Measurements from ENCODE around the gene FGF14.

The FGF14 gene

DNA sequence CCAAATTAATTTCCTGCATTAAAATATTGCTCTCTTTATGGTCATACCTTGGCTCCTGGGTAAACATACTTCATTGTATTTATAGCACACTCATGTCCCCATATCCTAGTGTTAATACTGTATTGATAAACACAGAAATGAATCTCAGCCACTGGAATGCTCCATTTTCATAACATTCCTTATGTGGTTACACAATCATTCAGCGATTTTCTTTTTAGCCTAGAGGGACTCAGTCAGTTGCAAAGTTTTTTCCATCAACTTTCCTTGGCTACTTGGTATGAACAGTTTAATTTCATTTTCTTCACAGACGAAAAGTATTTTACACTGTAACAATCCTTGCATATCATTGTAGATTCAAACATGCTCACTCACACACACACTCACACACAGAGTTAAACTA lies 471.5 kb downstream of the FGF14 start:
- DNase-seq (ENCODE audit: low spot score): no peak

GRCh38 chr13:101925731-101926130 lies 476.1 kb downstream of the FGF14 start:
- DNase-seq (ENCODE audit: low spot score): no peak

DNA sequence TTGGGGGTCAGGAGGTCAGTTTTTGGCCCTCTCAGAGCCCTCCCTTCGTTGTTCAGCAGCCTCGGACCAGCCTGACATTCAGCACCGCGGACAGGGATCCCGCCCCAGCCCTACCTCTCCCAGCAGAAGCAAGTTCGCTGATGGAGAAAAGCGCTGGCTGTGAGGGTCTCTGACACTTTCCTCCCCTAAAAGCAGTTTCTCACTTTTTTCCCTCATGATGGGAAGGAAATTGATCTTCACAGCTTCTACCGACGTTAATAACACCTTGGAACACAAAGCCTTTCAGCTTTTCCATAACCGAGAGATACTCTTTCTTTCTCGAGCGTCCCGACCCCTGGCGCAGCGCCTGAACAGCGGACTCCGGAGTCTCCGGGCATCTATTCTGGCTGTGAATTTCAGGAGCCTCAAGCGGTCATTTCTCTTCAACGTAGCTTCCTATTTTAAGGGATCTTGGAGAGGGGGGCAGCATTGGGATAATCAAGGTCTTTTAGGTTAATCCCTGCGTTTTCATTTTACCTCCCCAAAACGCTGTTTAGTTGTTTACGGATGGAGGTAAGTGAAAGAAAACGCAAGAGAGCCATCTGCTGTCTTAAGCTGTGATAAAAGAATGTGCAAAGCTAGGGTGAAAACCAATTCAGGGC lies 482.2 kb downstream of the FGF14 start:
- DNase-seq (ENCODE audit: low spot score): no peak

GRCh38 chr13:101917833-101918661 lies 483.8 kb downstream of the FGF14 start:
- no peak for DNase-seq (ENCODE audit: low spot score)

GRCh38 chr13:101917475-101917810 lies 484.4 kb downstream of the FGF14 start:
- DNase-seq (ENCODE audit: low spot score): no peak

DNA sequence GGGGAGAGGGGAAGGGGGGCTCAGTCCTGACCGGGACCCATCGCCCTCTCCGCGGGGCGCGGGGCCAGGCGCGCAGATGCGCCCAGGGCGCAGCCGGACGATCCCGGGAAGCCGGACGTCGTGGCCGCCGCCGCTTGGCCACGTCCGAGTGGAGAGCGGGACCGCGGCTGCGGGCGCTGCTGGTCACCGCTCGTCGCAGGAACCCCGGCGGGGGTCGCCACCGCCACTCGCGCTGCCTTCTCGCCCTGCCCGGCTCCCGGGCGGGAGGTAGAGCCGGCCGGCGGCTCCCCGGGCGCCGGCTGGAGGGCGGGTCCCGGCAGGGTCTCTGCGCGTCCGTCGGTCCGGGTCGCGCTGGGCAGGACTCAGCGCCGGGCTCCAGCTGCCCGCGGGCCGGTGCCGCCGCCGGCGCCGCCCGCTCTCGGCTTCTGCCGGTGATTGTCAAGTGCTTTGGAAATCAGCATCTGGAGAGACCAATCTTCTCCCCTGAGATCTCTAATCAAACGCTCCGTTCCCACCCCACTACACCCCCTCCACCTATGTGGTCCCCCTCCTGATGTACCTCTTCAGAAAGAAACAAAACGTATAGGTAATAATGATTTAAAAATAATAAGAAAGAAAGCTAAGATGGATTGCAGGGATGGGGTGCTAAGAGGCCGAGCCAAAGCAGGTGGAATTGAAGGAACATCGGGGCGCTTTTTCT lies 484.9 kb downstream of the FGF14 start:
- no peak for DNase-seq (ENCODE audit: low spot score)

- DNase-seq (ENCODE audit: low spot score): no peak
Measured at GRCh38 chr13:101916108-101916774, 485.6 kb downstream of the FGF14 start.

DNA sequence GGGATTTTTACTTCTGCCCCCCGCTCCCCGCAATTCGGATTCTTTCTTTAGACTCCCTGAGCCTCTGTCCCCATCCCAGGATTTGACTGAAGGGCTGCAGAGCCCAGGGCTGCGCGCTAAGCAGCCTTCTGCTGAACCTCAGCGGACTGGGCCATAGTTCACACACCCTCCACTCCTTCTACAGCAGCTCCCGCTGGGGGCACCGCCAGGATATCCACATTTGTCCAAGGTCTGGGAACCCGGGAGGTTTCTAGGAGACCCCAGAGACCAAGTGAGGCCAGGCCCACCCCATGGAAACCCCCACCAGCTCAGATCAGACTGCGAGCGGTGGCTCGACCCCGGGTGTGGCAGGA lies 486.1 kb downstream of the FGF14 start:
- no peak for DNase-seq (ENCODE audit: low spot score)

GRCh38 chr13:101915331-101915730 lies 486.5 kb downstream of the FGF14 start:
- no peak for DNase-seq (ENCODE audit: low spot score)

DNA sequence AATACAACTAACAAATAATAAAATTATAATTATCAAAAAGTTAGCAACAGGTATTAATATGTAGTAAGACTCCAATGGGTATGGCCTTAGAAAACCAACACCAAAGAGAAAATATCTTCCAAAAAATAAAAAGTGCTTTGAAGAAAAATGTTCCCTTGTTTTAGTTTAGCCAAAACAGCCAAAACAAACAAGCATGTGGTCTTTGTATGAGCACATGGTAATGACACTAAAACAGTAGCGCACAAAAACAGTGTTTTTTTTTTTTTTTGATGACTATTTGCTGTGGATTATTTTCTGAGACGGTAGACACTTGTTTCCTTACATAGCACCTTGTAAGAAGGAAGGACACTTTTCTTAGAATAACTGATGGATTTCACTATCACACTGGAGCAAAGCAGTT lies 490.1 kb downstream of the FGF14 start:
- no peak for DNase-seq (ENCODE audit: low spot score)

DNA sequence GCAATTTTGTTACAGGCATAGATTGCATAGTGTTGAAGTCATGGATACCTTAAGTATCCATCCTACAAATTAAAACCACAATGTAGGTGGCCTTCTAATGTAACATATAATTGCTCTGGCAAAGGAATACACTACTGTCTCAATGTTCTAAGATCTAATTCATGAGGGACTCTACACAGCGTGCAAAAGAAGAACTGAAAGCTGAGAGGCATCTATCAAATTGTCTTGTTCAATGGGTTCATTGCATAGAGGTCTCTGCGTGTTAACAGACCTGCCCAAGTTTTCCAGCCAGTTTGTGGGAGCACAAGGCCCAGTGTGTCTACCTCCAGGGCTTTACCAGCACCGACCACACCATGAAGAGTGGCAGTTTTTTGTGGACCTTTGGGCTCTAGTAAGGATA lies 498.0 kb downstream of the FGF14 start:
- DNase-seq (ENCODE audit: low spot score): no peak

DNA sequence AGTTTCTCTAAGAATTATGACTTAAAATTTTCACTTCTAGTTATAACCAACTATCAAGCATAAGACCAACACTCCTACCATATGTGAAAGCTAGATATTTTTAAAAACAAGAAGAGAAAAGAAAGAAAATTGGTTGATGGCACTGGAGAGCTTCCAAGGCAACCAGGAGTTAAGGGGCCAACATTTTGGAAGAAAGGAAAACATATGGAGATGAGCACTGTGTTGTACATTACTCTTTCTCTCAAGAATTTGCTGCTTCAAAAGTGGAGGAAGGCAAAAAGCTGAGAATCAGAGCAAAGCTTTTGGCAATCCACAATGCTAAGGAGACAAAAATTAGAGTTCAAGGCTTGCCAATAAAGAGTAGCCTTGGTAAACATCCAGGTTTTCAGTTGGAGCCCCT lies 503.2 kb downstream of the FGF14 start:
- no peak for DNase-seq (ENCODE audit: low spot score)

- DNase-seq (ENCODE audit: low spot score): no peak
Measured at GRCh38 chr13:101896541-101896940, 505.3 kb downstream of the FGF14 start.

- DNase-seq (ENCODE audit: low spot score): peak; percentile 15
Measured at GRCh38 chr13:101893021-101893420, 508.8 kb downstream of the FGF14 start.

DNA sequence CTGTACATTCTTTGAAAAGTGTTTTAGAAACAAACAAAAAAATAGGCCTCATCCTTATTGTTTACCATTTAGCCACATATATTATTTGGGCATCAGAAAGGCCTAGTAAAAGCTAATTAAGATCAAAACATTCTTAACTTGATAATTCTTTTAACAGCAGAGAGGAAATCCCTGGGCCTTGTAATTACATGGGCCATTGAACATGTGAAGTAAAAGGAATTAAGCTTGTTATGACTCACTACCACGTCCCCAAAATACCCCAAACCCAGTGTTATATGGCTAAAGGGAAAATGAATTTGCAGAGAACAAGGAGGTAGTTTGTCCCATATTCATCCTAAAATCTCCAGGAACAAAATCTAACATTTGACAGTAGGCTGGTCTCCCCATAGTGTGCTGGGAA lies 509.6 kb downstream of the FGF14 start:
- DNase-seq (ENCODE audit: low spot score): no peak

DNA sequence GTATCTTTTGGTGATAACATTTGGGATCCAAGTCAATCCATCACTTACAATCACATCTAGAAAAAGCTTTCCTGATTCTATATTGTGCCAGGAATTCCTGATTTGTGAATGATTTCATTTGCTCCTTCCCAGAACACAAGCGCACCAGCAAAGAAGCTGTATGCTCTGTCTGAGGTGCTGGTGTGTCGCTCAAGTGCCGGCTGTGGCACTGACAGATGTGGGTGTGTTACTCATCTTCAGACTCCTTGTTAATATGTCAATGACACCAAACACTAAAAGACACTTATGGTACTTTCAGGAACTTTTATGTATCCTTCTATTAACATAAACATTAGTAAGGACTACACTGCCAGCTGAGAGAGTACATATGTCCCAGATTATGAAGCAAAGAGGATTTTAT lies 520.3 kb downstream of the FGF14 start:
- DNase-seq (ENCODE audit: low spot score): no peak

- no peak for DNase-seq (ENCODE audit: low spot score)
Measured at GRCh38 chr13:101880581-101880980, 521.3 kb downstream of the FGF14 start.

GRCh38 chr13:101876951-101877350 lies 524.9 kb downstream of the FGF14 start:
- no peak for DNase-seq (ENCODE audit: low spot score)

DNA sequence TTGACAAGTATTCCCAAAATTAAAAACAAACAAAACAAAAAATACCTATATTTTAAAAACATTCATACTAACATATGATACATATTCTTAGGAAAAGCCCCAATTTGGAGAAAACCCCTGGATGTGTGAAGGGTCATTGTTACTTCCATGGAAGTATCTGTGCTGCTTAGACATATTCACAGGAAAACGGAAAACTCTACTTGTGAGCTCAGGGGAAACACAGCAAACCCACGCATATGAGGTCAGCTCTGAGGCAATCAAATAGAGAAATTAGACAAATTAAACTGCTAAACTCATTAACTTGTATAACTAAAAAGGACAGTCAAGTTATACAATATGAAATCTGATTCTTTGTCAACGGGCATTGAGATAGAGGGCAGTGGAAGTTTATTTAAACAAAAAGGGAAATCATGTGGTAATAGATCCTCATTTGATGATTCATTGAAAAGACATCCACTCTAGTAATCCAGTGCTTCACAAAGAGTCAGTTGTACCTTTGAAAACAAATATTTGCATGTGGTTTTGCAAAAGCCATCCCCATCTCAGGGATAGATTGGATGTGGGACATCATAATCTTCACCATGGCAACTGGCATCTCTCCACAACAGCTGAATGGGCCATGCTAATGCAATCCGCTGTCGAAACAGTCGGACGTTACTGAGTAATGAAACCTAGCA lies 526.0 kb downstream of the FGF14 start:
- DNase-seq (ENCODE audit: low spot score): peak; percentile 89

GRCh38 chr13:101875091-101875490 lies 526.8 kb downstream of the FGF14 start:
- no peak for DNase-seq (ENCODE audit: low spot score)

GRCh38 chr13:101869553-101869952 lies 532.3 kb downstream of the FGF14 start:
- no peak for DNase-seq (ENCODE audit: low spot score)
